Sigmoid colon (tissue), 4 donors: Measurements from ENCODE around the gene PRR15.

Source experiments
- POLR2A ChIP-seq, 2 donors: fragments of 450-650 bp; IDR thresholded peaks; one replicate each; pipeline ENCODE4 v1.6.1; 2016; ENCODE audit warnings: antibody characterized with exemption in 2 of 2, mild to moderate bottlenecking in 2 of 2, moderate library complexity in 2 of 2
- POLR2AphosphoS5 ChIP-seq, 4 donors: sonication (generic); formaldehyde crosslinking; IDR thresholded peaks; one replicate each; pipeline ENCODE4 v1.6.1; 2017; ENCODE audit warnings: antibody characterized with exemption in 4 of 4
- TF ChIP-seq, protein P1 (sequence below), 4 experiments: fragments of 450-650 bp in 3 of 4; fragments of 200-600 bp in 1 of 4; IDR thresholded peaks; one replicate each; pipeline ENCODE4 v1.5.1; 2016 to 2019; ENCODE audit warnings: antibody characterized with exemption in 4 of 4, mild to moderate bottlenecking in 3 of 4, moderate library complexity in 2 of 4

DNA sequence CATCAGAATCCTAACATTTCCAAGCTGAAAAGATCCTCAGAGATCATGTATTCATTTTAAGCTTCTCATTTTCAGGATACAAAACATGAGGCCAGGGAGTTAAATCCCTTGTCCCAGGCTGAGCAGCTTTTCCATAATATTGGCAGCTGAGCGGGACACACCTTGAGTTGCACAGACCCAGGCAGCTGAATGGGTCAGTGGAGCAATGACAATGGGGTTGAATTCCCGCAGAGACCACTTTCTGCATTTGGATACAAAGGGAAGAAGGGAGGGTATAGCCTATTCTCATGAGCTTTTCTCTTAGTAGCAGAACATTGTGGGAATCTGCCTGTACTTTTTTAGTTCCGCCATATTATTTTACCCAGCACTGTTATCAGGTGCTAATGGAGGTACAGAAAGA is 49.5 kb downstream of the PRR15 start:
- TF ChIP-seq, protein P1, sequence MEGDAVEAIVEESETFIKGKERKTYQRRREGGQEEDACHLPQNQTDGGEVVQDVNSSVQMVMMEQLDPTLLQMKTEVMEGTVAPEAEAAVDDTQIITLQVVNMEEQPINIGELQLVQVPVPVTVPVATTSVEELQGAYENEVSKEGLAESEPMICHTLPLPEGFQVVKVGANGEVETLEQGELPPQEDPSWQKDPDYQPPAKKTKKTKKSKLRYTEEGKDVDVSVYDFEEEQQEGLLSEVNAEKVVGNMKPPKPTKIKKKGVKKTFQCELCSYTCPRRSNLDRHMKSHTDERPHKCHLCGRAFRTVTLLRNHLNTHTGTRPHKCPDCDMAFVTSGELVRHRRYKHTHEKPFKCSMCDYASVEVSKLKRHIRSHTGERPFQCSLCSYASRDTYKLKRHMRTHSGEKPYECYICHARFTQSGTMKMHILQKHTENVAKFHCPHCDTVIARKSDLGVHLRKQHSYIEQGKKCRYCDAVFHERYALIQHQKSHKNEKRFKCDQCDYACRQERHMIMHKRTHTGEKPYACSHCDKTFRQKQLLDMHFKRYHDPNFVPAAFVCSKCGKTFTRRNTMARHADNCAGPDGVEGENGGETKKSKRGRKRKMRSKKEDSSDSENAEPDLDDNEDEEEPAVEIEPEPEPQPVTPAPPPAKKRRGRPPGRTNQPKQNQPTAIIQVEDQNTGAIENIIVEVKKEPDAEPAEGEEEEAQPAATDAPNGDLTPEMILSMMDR (IDR thresholded peaks at IDR 0.05) = no peak
- TF ChIP-seq POLR2AphosphoS5 (IDR thresholded peaks at IDR 0.05) (no peak), POLR2A (IDR thresholded peaks at IDR 0.05) (no peak)
